ENCODE data around the gene CNBP. TPM values are rescaled to one million over a fixed set of nuclear protein-coding genes. Genes with fewer than 3 reads are reported as not detected.

CNBP gene
- total and polyA plus RNA-seq, 2 donors (not counting 1 experiment from before 2014, with no cell fraction given) = 317 to 369 TPM

GRCh38 chr3:129182390-129183185 lies 1.1 kb downstream of the CNBP start:
- Histone ChIP-seq H3K4me3 (replicated peaks in 1 of 4; ENCODE audit: control extremely low read depth in 1 of 4, insufficient read depth in 1 of 4, low read depth in 3 of 4, low read length in 4 of 4) (peak overlapping the region; percentile 49 to 98 (median 96)), H3K9me3 (ENCODE audit: control insufficient read depth, insufficient read depth, low read depth, low read length) (no peaks in the 10 kb centered on the region), H3K9ac (ENCODE audit: insufficient read depth, low read length) (peak overlapping the region; percentile 99), H4K20me1 (ENCODE audit: control insufficient read depth, extremely low read depth, insufficient read depth, low read length) (peaks cover 3% of the 10 kb centered on the region), H3K79me2 (ENCODE audit: control insufficient read depth, insufficient read depth, low read length) (peaks cover 70% of the 10 kb centered on the region), H3K27ac (ENCODE audit: insufficient read depth, low read length) (peak overlapping the region; percentile 98), H3K36me3 (ENCODE audit: control insufficient read depth, insufficient read depth, low read length) (peaks cover 3% of the 10 kb centered on the region), H2AFZ (ENCODE audit: low read length) (no peak overlapping the region), H3K4me2 (ENCODE audit: extremely low read depth, insufficient read depth, low read length) (peak overlapping the region; percentile 91), H3K27me3 (ENCODE audit: control insufficient read depth, insufficient read depth, low read length) (no peaks in the 10 kb centered on the region), H3K4me1 (ENCODE audit: control insufficient read depth, extremely low read depth, insufficient read depth, low read length) (peaks cover 12% of the 10 kb centered on the region)
- peak in 1 of 2 donors; percentile 54 for DNase-seq (ENCODE audit: low read depth in 2 of 2)
- TF ChIP-seq EZH2 (IDR thresholded peaks at IDR 0.05; ENCODE audit: low read length, missing control alignments) (no peak), CTCF (conservative IDR thresholded peaks at IDR 0.05 in 1 of 2, IDR thresholded peaks at IDR 0.05 in 1 of 2; ENCODE audit: low read depth in 1 of 2, low read length in 2 of 2) (no peak)

DNA sequence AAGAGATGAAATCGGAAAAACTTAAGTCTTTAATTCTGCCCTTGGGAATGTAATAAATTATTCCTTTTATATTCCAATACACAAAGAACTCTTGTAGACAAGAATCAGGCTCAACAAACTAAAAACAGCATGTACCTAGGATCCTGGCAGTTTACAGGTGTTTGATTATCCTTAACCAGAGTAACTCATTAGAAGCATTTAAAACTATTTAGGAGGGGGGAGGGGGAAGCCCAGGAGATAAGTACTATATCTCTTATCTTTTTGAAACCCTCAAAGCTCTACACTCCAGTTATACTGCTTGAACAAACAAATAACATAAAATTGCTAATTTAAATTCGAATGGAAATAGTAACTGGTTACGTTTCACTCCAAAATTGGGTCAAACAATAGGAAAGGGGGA lies 1.9 kb downstream of the CNBP start:
- Histone ChIP-seq H3K4me2 (ENCODE audit: extremely low read depth, insufficient read depth, low read length) (peak overlapping the region; percentile 91), H3K27ac (ENCODE audit: insufficient read depth, low read length) (peak overlapping the region; percentile 98), H3K36me3 (ENCODE audit: control insufficient read depth, insufficient read depth, low read length) (peaks cover 3% of the 10 kb centered on the region)

DNA sequence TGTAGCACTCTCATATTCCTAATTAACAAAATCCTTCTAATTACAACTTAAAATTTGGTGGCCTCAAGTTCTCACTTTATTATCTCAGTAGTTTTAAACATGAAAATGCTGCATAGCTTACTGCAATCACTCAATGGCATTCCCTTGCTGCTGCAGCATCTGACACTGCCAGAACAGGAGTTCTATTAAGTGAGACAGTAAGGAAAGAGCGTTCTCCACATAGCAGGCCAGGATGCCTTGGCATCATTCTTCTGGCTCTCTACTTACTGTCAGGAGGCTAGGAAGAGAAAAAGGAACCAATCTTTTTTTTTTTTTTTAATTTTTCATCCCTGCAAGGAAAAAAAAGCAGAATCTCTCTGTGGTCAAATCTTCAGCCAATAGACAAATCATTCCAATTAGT lies 3.2 kb downstream of the CNBP start:
- Histone ChIP-seq H3K36me3 (ENCODE audit: control insufficient read depth, insufficient read depth, low read length) (peaks cover 3% of the 10 kb centered on the region), H3K27ac (ENCODE audit: insufficient read depth, low read length) (peak overlapping the region; percentile 61)
- TF ChIP-seq EZH2 (IDR thresholded peaks at IDR 0.05; ENCODE audit: low read length, missing control alignments) = no peak
- TF ChIP-seq CTCF (conservative IDR thresholded peaks at IDR 0.05 in 1 of 2, IDR thresholded peaks at IDR 0.05 in 1 of 2; ENCODE audit: low read depth in 1 of 2, low read length in 2 of 2) = no peak

More for the DNA sequence above, 1.9 kb downstream of the CNBP start:
- Histone ChIP-seq H3K9me3 (ENCODE audit: control insufficient read depth, insufficient read depth, low read depth, low read length) (no peaks in the 10 kb centered on the region), H3K4me1 (ENCODE audit: control insufficient read depth, extremely low read depth, insufficient read depth, low read length) (peaks cover 12% of the 10 kb centered on the region), H2AFZ (ENCODE audit: low read length) (no peak overlapping the region), H3K4me3 (replicated peaks in 1 of 4; ENCODE audit: control extremely low read depth in 1 of 4, insufficient read depth in 1 of 4, low read depth in 3 of 4, low read length in 4 of 4) (peak overlapping the region; percentile 49 to 98 (median 96)), H3K27me3 (ENCODE audit: control insufficient read depth, insufficient read depth, low read length) (no peaks in the 10 kb centered on the region), H4K20me1 (ENCODE audit: control insufficient read depth, extremely low read depth, insufficient read depth, low read length) (peaks cover 3% of the 10 kb centered on the region), H3K79me2 (ENCODE audit: control insufficient read depth, insufficient read depth, low read length) (peaks cover 78% of the 10 kb centered on the region), H3K9ac (ENCODE audit: insufficient read depth, low read length) (peak overlapping the region; percentile 99)
- no peak for TF ChIP-seq CTCF (conservative IDR thresholded peaks at IDR 0.05 in 1 of 2, IDR thresholded peaks at IDR 0.05 in 1 of 2; ENCODE audit: low read depth in 1 of 2, low read length in 2 of 2)
- DNase-seq (ENCODE audit: low read depth in 2 of 2) = no peak

More for the DNA sequence above, 3.2 kb downstream of the CNBP start:
- Histone ChIP-seq H3K4me2 (ENCODE audit: extremely low read depth, insufficient read depth, low read length) (peak overlapping the region; percentile 95), H3K79me2 (ENCODE audit: control insufficient read depth, insufficient read depth, low read length) (peaks cover 92% of the 10 kb centered on the region), H2AFZ (ENCODE audit: low read length) (no peak overlapping the region), H3K27me3 (ENCODE audit: control insufficient read depth, insufficient read depth, low read length) (no peaks in the 10 kb centered on the region), H3K4me1 (ENCODE audit: control insufficient read depth, extremely low read depth, insufficient read depth, low read length) (peaks cover 12% of the 10 kb centered on the region), H3K9me3 (ENCODE audit: control insufficient read depth, insufficient read depth, low read depth, low read length) (no peaks in the 10 kb centered on the region), H3K4me3 (replicated peaks in 1 of 4; ENCODE audit: control extremely low read depth in 1 of 4, insufficient read depth in 1 of 4, low read depth in 3 of 4, low read length in 4 of 4) (peak overlapping the region; percentile 26 to 97 (median 48)), H4K20me1 (ENCODE audit: control insufficient read depth, extremely low read depth, insufficient read depth, low read length) (peaks cover 7% of the 10 kb centered on the region), H3K9ac (ENCODE audit: insufficient read depth, low read length) (no peak overlapping the region)
- peak in 1 of 2 donors; percentile 25 for DNase-seq (ENCODE audit: low read depth in 2 of 2)

Data from fibroblast of lung (primary cell).